Measurements from ENCODE around the gene TSPAN18.

DNA sequence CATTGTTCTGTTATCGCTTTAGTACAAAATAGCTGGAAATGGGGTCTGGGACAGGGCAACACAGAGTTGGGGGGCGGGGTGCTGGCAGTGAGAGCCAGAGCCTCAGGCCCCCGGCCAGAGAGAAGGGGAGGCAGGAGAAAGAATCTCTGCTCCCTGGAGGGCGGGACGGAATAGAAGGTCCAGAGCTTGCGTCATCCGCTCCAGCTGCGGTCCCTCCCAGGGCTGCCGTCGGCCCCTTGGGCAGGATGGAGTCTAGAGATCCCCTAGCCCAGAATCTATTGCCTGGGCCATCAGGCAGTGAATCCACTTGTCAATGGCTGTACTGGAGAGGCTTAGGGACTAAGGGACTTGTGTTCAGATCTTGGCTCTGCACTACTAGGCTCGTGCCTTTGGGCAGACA, 218.9 kb downstream of the TSPAN18 start:
- no peak for TF ChIP-seq CTCF (tag by site-specific recombination; IDR thresholded peaks at IDR 0.05)
- TF ChIP-seq PRDM4 (tag by site-specific recombination; IDR thresholded peaks at IDR 0.05) = no peak
- no peak for TF ChIP-seq ZBTB44 (tag by site-specific recombination; IDR thresholded peaks at IDR 0.05)
- no peak for TF ChIP-seq PRDM1 (tag by site-specific recombination; IDR thresholded peaks at IDR 0.05)
- no peak for TF ChIP-seq ZNF530 (tag by site-specific recombination; IDR thresholded peaks at IDR 0.05; ENCODE audit: low read depth)
- TF ChIP-seq ATF2 (tag by site-specific recombination; IDR thresholded peaks at IDR 0.05; ENCODE audit: low read depth) = no peak
- no peak for TF ChIP-seq ZNF398 (tag by site-specific recombination; IDR thresholded peaks at IDR 0.05)
